GM19238 (cell line): ENCODE measurements around the gene VPS50.
"Not testable (repeated sequence)": the region's sequence is repeated elsewhere in the genome, so short reads cannot be mapped to it uniquely, and the experiment has no call there.

ENCODE experiments used
- DNase-seq: peaks from one replicate; pipeline ENCODE4 v3.0.0; 2011; ENCODE audit warnings: low spot score; ENCODE audit not compliant: insufficient read length

The VPS50 gene

GRCh38 chr7:93239824-93240223, 7.7 kb downstream of the VPS50 start:
- DNase-seq: no peak

DNA sequence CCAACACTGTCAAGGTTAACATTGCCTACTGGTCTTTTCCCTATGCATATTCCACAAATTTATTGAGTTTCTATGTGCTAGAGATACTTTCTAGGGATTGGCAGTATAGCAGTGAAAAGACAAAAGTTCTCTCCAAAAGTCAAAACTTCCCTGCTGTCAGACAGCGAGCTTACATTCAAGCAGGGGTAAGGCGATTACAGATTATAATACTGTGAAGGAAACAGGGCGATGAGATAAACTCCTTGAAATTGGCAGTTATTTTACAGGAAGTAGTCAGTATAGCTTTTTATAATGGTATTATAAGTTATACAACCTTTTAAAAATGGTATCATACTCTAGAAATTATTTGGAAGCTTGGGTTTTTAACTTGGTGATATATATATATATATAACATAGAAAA, 9.9 kb downstream of the VPS50 start:
- DNase-seq: no peak

DNA sequence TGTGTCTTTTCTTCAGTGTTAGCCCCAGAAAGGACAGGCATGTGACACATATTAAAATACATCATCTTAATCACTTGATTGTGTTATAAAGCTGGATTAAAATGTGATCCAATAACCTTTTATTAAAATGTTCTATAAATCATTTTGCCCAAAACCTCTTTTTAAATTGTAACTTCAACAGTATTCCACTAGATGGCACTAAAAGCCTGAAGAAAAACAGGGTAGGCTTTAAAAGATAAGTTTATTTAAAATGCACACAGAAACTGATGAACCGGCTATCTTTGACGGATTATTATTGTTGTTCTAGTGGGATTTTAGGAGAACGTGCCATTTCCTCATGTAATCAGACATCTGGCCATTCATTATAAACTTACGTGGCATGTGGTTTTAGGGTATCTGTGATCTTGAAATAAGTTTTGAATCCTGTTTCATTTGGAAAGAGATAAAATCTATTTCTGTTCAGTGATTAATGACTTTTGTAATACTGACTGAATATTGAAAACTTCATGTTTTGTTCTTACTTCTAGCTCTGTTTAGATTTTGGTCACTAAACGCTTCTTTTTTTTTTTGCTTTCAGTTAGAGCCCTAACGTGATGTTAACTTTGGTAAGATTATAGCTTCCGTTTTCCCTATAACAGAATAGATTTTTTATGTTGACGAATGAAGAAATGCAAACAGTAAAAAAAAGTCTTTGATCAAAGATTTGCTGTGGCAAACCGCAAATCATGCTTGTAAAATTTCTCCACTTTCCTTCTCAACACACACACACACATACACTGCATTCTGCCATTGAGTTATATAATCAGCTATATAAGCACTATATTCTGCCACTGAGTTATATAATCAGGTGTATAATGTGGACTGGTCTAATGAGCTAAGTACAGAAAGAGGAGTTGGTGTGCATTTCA, 13.6 kb downstream of the VPS50 start:
- no peak for DNase-seq

DNA sequence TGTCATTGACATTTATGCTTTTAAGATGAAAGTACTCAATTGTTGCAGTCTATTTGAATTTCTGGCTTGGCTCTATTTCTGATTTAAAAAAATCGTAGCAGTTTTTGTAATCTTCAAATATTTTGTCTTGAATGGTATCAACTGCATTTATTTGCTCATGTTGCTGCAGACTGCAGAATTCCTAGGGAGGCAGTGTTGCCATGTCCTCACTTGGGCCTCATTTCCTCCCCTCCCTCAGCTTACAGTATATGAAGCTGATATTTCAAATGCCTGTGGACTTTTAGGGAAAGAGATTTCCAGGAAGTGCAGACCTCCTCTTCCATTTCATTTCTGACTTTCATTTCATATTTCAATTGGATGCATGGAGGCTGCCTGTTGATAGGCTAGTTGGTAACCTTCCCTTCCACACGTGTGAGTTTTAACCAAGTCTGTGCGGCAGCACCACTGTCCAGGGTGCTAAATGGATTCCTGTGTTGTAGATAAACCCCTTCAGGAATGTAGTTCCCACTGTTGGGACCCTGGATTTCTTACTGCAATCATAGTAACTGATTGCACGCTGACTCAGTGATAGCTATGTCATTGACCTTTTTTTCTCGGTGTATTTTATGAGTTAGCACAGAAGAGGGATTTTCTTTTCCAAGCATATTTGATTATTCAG, 17.5 kb downstream of the VPS50 start:
- no peak for DNase-seq

DNA sequence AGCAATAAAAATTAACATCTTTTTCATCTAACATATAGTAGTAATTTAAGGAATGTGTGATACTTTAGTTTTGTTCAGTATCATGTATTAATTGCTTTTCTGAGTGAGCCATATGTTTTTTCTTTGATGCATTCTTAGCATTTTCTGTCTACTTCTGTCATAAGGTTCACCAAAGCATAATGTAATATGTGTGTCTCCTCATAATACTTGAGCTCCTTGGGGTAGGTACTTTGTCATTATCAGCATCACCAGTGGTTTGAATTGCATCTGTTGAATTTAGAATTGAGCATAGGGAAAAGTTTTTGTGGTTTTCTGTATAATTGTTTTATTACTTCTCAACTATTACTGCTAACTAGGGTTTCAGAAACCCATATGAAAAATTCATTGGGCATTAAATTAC, 26.5 kb downstream of the VPS50 start:
- no peak for DNase-seq

DNA sequence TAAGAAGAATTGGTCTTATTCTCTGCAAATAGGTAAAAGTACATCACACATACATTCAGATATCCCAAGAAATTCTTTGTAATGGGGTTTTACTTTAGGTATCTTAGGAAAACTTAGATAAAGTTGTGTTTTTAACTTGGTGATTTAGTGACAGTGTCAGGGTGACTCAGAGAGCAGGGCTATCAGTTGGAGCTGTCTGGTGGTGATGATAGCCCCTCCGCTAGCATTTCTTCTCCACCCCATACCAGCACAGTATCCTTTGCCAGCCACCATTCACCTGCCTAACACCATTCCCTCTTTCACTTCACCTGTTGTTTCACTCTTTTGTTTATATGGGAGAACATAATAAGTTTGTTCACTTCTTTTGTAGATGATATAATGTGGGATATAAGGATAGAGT, 30.4 kb downstream of the VPS50 start:
- no peak for DNase-seq

- DNase-seq: no peak
Observed at GRCh38 chr7:93265220-93265619, 33.1 kb downstream of the VPS50 start.

- no peak for DNase-seq
Observed at GRCh38 chr7:93279541-93279940, 47.4 kb downstream of the VPS50 start.

- DNase-seq: no peak
Observed at GRCh38 chr7:93284908-93285307, 52.7 kb downstream of the VPS50 start.

DNA sequence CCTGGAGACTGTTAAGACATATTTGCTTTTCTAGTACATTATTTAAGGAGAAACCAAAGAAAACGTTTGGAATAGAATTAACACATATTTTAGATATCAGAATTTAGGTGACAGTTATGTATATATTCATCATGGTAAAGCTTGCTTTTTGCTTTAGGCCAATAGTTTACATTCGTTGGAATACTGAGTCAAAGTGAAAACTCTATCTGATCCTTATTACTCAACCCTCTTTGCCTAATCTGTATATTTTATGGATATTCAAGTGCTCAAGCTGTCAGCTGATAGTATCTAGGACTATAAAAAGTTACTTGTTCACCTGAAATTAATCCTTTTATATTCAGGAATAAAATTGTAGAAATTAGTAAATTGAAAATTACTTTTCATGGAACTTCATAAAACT, 61.1 kb downstream of the VPS50 start:
- no peak for DNase-seq

DNA sequence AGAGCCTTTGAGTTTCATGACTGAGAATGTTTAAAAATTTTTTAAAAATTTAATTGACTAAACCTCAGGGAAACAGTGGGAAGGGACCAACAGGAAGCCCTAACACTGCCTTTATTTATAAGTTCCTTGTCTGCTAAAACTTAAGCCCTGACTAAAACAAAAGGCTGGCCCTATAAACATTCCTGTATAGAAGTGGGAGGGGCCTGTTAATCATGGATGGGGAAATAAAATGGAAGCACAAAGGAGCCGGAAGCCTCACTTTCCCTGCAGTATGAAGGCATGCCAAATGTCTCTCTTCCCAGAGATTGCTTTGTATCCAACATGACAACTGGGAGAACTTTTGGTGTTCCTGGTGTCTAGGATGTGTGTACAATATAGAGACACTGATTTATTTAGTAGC, 66.0 kb downstream of the VPS50 start:
- DNase-seq: no peak

GRCh38 chr7:93298671-93299070, 66.5 kb downstream of the VPS50 start:
- DNase-seq: no peak

DNA sequence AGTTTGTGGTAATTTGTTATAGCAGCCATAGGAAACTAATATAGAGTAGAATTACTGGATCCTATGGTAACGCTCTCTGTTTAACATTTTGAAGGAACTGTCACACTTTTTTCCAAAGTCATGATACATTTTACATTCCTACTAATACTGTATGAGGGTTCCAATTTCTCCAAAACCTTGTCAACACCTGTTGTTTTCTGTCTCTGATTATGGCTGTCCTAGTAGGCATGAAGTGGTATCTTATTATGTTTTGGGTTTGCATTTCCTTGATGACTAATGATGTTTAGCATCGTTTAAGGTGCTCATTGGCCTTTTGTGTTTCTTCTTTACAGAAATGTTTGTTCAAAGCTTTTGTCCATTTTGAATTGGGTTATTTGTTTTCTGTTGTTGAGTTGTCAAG, 69.6 kb downstream of the VPS50 start:
- DNase-seq: no peak

- DNase-seq: no peak
Observed at GRCh38 chr7:93307131-93307660, 75.0 kb downstream of the VPS50 start.

GRCh38 chr7:93307943-93308342, 75.8 kb downstream of the VPS50 start:
- DNase-seq: no peak

DNA sequence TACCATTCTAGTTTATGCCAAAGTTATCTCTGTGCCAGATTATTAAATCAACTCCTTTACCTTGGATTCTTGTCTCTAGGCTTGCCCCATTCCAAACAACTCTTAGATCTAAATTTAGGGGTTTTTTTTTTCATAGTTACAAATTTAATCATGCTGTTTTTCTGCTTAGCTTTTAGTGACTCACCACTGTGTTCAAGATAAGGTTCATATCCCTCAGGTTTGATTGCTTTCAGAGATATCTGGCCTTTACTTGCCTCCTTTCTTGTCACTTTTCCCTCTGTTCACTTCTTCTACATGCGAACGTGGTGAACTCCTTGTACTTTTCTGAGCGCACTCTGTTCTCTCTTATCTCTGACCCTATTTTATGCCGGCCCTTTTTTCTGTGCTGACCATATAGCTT, 78.2 kb downstream of the VPS50 start:
- DNase-seq: no peak

GRCh38 chr7:93314449-93314848, 82.3 kb downstream of the VPS50 start:
- DNase-seq: no peak

GRCh38 chr7:93315896-93316295, 83.7 kb downstream of the VPS50 start:
- DNase-seq: no peak

DNA sequence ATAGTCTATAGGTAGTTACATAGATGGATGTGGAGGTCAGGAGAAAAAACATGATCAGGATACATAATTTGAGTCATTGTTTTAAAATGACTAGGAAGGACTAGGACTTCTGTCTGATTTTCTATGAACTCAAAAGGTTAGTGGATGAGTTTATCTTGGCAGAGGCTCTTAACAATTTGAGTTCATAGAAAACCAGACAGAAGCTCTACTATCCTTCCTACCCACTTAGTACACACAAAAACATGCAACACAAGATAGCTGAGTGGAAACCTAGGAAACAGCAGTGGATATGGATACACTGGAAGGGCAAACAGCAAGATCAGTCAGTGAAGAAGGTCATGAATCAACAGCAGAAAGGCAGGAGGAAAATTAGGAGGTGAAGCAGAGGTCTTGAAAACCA, 84.6 kb downstream of the VPS50 start:
- no peak for DNase-seq

- no peak for DNase-seq
Observed at GRCh38 chr7:93320887-93321286, 88.7 kb downstream of the VPS50 start.

GRCh38 chr7:93326291-93326690, 94.1 kb downstream of the VPS50 start:
- not testable (repeated sequence) for DNase-seq

GRCh38 chr7:93327006-93327633, 95.0 kb downstream of the VPS50 start:
- no peak for DNase-seq
